CD14-positive monocyte (primary cell): ENCODE data around the gene CEP128. TPM values are rescaled to one million over a fixed set of nuclear protein-coding genes. Genes with fewer than 3 reads are reported as not detected.

ENCODE experiments used
- DNase-seq, 3 donors: peaks; one replicate each; pipeline ENCODE4 v3.0.0-alpha.2; 2011 to 2022
- H2AFZ ChIP-seq: 2 replicates; pipeline ENCODE4 v1.6.0; 2012; ENCODE audit warnings: mild to moderate bottlenecking, low read depth, low read length, inconsistent platforms; ENCODE audit not compliant: insufficient read depth, poor library complexity, severe bottlenecking
- H3K27ac ChIP-seq, 2 donors: 1 replicate in 1 of 2; 2 replicates in 1 of 2; pipeline ENCODE4 v1.5.1; 2012 to 2013; ENCODE audit warnings: low read length in 2 of 2, control low read depth in 1 of 2, inconsistent platforms in 1 of 2, low read depth in 1 of 2, mild to moderate bottlenecking in 1 of 2
- H3K27me3 ChIP-seq, 2 donors: one replicate each; pipeline versions ENCODE4 v1.6.0 to v1.6.1; 2011 to 2013; ENCODE audit warnings: low read length in 2 of 2; ENCODE audit not compliant: control insufficient read depth in 2 of 2, insufficient read depth in 2 of 2
- H3K36me3 ChIP-seq, 2 donors: replicated peaks in 1 of 2; 1 replicate in 1 of 2; 2 replicates in 1 of 2; pipeline versions ENCODE4 v1.5.1 to v1.6.1; 2012 to 2013; ENCODE audit warnings: low read length in 2 of 2, control low read depth in 1 of 2, inconsistent platforms in 1 of 2, mild to moderate bottlenecking in 1 of 2; ENCODE audit not compliant: insufficient read depth in 2 of 2, control insufficient read depth in 1 of 2
- H3K4me1 ChIP-seq, 2 donors: 1 replicate in 1 of 2; 2 replicates in 1 of 2; pipeline versions ENCODE4 v1.5.1 to v1.6.1; 2012 to 2013; ENCODE audit warnings: low read length in 2 of 2, control low read depth in 1 of 2, inconsistent platforms in 1 of 2, mild to moderate bottlenecking in 1 of 2, moderate library complexity in 1 of 2; ENCODE audit not compliant: insufficient read depth in 2 of 2, control insufficient read depth in 1 of 2
- H3K4me2 ChIP-seq: replicated peaks from 2 replicates; pipeline ENCODE3; 2012; ENCODE audit warnings: low read length, moderate library complexity, mild to moderate bottlenecking; ENCODE audit not compliant: poor library complexity, severe bottlenecking; ENCODE audit errors: extremely low read depth
- H3K4me3 ChIP-seq, 3 experiments: fragments of 200-600 bp in 1 of 3; sonication (generic) in 1 of 3; replicated peaks in 1 of 3; 1 replicate in 2 of 3; 2 replicates in 1 of 3; pipeline ENCODE4 v1.5.1; 2011 to 2013; ENCODE audit warnings: low read length in 3 of 3, mild to moderate bottlenecking in 3 of 3, control low read depth in 2 of 3, low read depth in 2 of 3, inconsistent platforms in 1 of 3, moderate library complexity in 1 of 3
- H3K79me2 ChIP-seq: 2 replicates; pipeline ENCODE4 v1.6.0; 2012; ENCODE audit warnings: mild to moderate bottlenecking, control low read depth, inconsistent platforms, low read length, moderate library complexity; ENCODE audit not compliant: insufficient read depth
- H3K9ac ChIP-seq: 2 replicates; pipeline ENCODE4 v1.6.0; 2017; ENCODE audit warnings: low read length, mild to moderate bottlenecking; ENCODE audit not compliant: insufficient read depth, poor library complexity, severe bottlenecking
- H3K9me3 ChIP-seq, 2 donors: replicated peaks in 1 of 2; 1 replicate in 1 of 2; 2 replicates in 1 of 2; pipeline versions ENCODE4 v1.5.1 to v1.6.1; 2012 to 2013; ENCODE audit warnings: low read length in 2 of 2, control low read depth in 1 of 2; ENCODE audit not compliant: control insufficient read depth in 1 of 2, insufficient read depth in 1 of 2
- H4K20me1 ChIP-seq: 2 replicates; pipeline ENCODE4 v1.6.0; 2012; ENCODE audit warnings: mild to moderate bottlenecking, low read length, control low read depth, moderate library complexity; ENCODE audit not compliant: insufficient read depth
- H3K27ac Mint-ChIP-seq, 7 donors: one replicate each; pipeline ENCODE4 v1.8.0; 2020; ENCODE audit warnings: mild to moderate bottlenecking in 7 of 7, mixed read lengths in 7 of 7, moderate library complexity in 6 of 7, inconsistent platforms in 2 of 7
- H3K27me3 Mint-ChIP-seq, 3 donors: one replicate each; pipeline ENCODE4 v1.8.0; 2021 to 2022; ENCODE audit warnings: low read depth in 3 of 3, mild to moderate bottlenecking in 3 of 3, mixed read lengths in 3 of 3, moderate library complexity in 3 of 3, inconsistent platforms in 1 of 3
- H3K36me3 Mint-ChIP-seq, 2 donors: one replicate each; pipeline ENCODE4 v1.8.0; 2020; ENCODE audit warnings: mixed read lengths in 2 of 2, inconsistent platforms in 1 of 2, mild to moderate bottlenecking in 1 of 2
- H3K4me1 Mint-ChIP-seq: one replicate; pipeline ENCODE4 v1.8.0; 2020; ENCODE audit warnings: mild to moderate bottlenecking, mixed read lengths
- H3K4me3 Mint-ChIP-seq, 2 donors: one replicate each; pipeline ENCODE4 v1.8.0; 2020; ENCODE audit warnings: mild to moderate bottlenecking in 2 of 2, mixed read lengths in 2 of 2, moderate library complexity in 1 of 2
- H3K9me3 Mint-ChIP-seq, 7 donors: one replicate each; pipeline ENCODE4 v1.8.0; 2020 to 2022; ENCODE audit warnings: mixed read lengths in 7 of 7, mild to moderate bottlenecking in 6 of 7, moderate library complexity in 6 of 7, inconsistent platforms in 2 of 7
- WGBS: methylation state at CpG from one replicate; pipeline ENCODE4 v1.1.5; 2013; ENCODE audit warnings: missing lambda C conversion rate; ENCODE audit not compliant: insufficient coverage; 5-methylcytosine and 5-hydroxymethylcytosine counted together
- intact Hi-C, 2 donors: fragments of 100-400 bp; cut with micrococcal nuclease; formaldehyde crosslinking; loops; one replicate each; pipeline versions ENCODE4 v1.15.0 to v1.15.1; 2023
- polyA plus RNA-seq, 3 donors: library from polyadenylated mRNA; depleted of rRNA in 1 of 3; unstranded in 2 of 3; stranded (reverse) in 1 of 3; fragments of 300-500 nt in 2 of 3; fragments of >200 nt in 1 of 3; fragmentation: Illumina TruSeq in 2 of 3; gene quantifications; 1 replicate in 2 of 3; 2 replicates in 1 of 3; pipeline ENCODE4 v1.2.3, GENCODE V29; 2012 to 2021
- TF ChIP-seq, protein P1 (sequence below): fragments of 200-600 bp; IDR thresholded peaks from one replicate; pipeline ENCODE4 v1.8.0; 2022; ENCODE audit warnings: antibody characterized with exemption, mild to moderate bottlenecking

The CEP128 gene
- polyA plus RNA-seq, 3 donors, result 0.41 to 0.88 (median 0.62) TPM

DNA sequence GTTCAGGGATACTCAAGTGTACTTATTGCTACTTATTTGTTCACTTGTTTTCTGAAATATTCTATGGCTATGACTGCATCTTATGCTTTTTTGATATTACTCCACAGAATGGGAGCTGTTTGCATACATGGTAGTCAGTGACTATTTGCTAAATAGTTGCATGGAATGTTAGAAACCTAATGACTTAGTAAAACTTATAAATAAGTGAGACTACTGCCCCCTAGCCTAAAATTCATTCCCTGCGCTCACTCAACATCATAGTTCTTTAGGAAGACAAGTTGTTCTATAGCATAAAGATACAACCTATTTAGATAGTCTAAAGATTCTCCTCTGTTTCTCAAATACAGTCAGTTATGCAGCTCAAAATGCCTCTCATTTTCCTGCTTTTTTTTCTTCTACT lies 305.5 kb downstream of the CEP128 start:
- intact Hi-C loops, result no loop called here
- H3K27ac Mint-ChIP-seq, result no peak overlapping the region
- Histone ChIP-seq H3K4me3 (no peak overlapping the region), H3K27me3 (no peaks in the 10 kb centered on the region), H3K79me2 (no peaks in the 10 kb centered on the region), H3K4me2 (no peak overlapping the region), H3K4me1 (no peaks in the 10 kb centered on the region), H3K9me3 (no peaks in the 10 kb centered on the region), H3K27ac (no peak overlapping the region), H2AFZ (no peak overlapping the region), H3K36me3 (no peaks in the 10 kb centered on the region), H4K20me1 (no peaks in the 10 kb centered on the region), H3K9ac (no peak overlapping the region)
- no peak for DNase-seq
- no peaks in the 10 kb centered on the region for H3K4me1 Mint-ChIP-seq
- TF ChIP-seq, protein P1, sequence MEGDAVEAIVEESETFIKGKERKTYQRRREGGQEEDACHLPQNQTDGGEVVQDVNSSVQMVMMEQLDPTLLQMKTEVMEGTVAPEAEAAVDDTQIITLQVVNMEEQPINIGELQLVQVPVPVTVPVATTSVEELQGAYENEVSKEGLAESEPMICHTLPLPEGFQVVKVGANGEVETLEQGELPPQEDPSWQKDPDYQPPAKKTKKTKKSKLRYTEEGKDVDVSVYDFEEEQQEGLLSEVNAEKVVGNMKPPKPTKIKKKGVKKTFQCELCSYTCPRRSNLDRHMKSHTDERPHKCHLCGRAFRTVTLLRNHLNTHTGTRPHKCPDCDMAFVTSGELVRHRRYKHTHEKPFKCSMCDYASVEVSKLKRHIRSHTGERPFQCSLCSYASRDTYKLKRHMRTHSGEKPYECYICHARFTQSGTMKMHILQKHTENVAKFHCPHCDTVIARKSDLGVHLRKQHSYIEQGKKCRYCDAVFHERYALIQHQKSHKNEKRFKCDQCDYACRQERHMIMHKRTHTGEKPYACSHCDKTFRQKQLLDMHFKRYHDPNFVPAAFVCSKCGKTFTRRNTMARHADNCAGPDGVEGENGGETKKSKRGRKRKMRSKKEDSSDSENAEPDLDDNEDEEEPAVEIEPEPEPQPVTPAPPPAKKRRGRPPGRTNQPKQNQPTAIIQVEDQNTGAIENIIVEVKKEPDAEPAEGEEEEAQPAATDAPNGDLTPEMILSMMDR, result no peak
- H3K36me3 Mint-ChIP-seq, result peaks cover 0 to 2% of the 10 kb centered on the region in 2 donors
- H3K27me3 Mint-ChIP-seq, result peaks cover 0 to 1% (median 0%) of the 10 kb centered on the region in 3 donors
- no CpG with 5 or more reads among the region's 1 CpG for WGBS
- peaks cover 0 to 3% (median 1%) of the 10 kb centered on the region in 7 donors for H3K9me3 Mint-ChIP-seq
- H3K4me3 Mint-ChIP-seq, result no peak overlapping the region

DNA sequence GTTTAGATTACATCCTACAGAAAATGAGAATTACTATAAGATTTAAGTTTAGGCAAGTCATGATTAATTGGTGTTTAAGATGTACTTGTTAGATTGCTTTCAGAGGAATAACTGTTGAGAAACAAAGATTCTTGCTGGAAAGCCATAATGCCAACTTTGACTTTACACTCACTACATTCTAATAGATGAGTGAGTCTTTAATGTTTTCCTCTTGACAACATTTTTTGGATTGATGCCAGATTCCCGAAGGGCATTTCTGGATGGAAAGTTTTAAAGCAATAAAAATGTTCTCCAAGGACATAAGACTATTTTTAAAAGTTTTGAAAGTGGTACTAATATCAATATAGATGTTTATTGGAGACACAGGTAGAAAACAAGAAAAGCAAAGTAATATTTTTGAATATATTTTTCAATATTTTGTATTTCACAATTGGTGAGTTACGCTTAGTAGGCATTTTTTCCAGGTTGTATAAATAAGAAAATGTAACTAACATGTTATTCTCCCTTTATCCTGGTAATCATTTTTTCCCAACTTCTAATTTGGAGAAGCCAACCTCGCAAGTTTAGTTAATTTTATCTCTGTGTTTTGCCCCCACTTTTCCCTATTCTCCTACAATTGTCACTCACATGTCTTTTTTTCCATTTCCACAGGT lies 307.3 kb downstream of the CEP128 start:
- Histone ChIP-seq H3K36me3 (no peaks in the 10 kb centered on the region), H3K4me1 (no peaks in the 10 kb centered on the region), H3K4me2 (no peak overlapping the region), H4K20me1 (no peaks in the 10 kb centered on the region), H3K79me2 (no peaks in the 10 kb centered on the region), H3K27me3 (no peaks in the 10 kb centered on the region), H3K9me3 (no peaks in the 10 kb centered on the region), H3K9ac (no peak overlapping the region), H3K4me3 (no peak overlapping the region), H2AFZ (no peak overlapping the region), H3K27ac (no peak overlapping the region)
- WGBS, result 100% methylated on average over 1 of the region's 3 CpGs
- Mint-ChIP-seq H3K36me3 (peaks cover 0 to 2% of the 10 kb centered on the region in 2 donors), H3K9me3 (peaks cover 0 to 3% (median 1%) of the 10 kb centered on the region in 7 donors), H3K27ac (no peak overlapping the region), H3K27me3 (peaks cover 0 to 1% (median 0%) of the 10 kb centered on the region in 3 donors), H3K4me1 (no peaks in the 10 kb centered on the region), H3K4me3 (no peak overlapping the region)
- intact Hi-C loops, result no loop called here
- no peak for DNase-seq
- TF ChIP-seq, protein P1, result no peak
